ENCODE measurements around the gene PRKCI.
"Not testable (repeated sequence)": the region's sequence is repeated elsewhere in the genome, so short reads cannot be mapped to it uniquely, and the experiment has no call there.

Gene PRKCI

DNA sequence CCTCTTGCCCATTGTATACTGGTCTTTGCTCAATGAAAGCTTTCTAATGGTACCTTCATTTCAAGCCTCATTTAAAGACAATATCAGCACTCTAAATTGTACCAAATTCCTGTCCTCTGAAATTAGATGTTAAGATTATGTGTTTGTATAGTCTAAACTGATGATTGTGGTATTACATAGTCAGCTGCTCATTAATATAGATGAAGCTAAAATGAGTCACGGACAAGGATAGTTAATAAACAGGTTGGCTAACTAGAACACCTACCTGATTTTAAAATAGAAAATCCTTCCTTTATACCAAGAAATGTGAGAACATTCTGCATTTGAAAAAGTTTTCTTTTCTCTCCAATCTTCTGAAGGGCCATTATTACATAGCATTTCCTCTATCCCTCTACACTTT is 2.9 kb downstream of the PRKCI start:
- DNase-seq, result no peak

DNA sequence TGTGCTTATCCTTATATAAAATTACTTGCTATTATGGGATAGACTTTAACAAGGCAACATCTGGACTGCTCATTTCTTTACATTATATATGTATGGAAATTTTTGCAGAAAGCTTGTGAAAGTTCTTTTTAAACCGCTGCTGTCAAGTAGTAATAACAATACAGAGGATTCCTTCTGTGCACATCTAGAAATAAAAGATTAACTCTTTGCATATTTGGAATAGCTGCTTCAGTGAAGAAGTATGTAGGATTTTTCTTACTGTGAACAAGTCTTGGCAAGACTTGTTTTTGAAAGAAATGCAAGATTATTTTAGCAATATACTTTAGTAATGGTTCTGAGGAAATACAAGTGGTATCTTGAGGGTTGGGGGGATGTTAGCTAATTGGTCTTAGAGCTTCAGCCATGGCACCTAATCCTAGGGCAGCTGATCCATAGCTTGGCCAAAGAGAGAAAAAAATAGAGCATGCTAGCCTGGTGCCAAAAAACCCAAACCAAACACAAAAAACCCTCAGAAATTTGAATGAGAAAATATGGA is 4.3 kb downstream of the PRKCI start:
- no peak for DNase-seq

DNA sequence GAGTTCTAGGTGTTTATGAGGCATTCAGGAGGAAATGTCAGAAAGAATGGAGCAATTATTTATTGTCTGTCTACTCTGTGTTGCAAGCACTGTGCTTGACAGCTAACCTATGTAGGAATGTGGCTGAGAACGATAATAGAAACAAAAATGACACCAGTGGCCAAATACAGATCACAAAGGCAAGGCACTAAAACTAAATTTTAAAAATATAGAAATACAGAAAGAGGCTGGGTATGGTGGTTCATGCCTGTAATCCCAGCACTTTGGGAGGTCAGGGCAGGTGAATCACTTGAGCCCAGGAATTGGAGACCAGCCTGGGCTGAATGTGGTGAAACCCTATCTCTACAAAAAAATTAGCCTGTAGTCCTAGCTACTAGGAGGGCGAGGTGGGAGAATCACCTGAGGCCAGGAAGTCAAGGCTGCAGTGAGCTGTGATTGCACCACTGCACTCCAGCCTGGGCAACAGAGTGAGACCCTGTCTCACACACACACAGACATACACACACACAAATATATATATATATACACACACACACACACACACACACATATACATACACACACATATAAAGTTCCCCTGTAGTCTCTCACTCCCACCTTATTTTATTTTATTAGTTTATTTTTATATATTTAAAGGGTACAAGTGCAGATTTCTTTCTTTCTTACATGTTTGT is 6.0 kb downstream of the PRKCI start:
- DNase-seq, result no peak

DNA sequence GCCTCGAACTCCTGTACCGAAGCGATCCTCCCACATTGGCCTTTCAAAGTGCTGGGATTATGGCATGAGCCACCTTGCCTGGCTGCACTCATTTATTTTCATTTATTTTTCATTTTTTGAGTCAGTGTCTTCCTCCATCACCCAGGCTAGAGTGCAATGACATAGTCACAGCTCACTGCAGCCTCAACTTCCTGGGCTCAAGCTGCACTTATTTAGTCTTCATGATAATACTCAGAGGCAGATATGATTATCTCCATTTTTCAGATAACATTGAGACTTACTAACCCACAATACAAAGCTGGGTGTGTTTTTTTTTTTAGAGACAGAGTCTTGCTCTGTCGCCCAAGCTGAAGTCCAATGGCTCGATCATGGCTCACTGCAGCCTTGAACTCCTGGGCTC is 10.0 kb downstream of the PRKCI start:
- no peak for DNase-seq

DNA sequence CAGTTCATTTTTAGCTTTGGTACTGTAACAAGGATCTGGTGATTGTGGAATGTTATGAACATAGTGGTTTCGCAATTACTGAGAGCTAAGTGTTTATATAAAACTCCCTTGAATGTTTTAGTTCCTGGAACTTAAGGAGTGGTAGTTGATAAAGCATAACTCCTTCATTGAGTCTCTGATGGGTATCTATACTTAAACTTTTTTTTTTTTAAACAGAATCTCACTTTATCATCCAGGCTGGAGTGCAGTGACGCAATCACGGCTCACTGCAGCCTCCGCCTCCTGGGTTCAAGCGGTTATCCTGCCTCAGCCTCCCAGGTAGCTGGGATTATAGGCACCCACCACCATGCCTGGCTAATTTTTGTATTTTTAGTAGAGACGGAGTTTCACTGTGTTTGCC is 11.3 kb downstream of the PRKCI start:
- no peak for DNase-seq

DNA sequence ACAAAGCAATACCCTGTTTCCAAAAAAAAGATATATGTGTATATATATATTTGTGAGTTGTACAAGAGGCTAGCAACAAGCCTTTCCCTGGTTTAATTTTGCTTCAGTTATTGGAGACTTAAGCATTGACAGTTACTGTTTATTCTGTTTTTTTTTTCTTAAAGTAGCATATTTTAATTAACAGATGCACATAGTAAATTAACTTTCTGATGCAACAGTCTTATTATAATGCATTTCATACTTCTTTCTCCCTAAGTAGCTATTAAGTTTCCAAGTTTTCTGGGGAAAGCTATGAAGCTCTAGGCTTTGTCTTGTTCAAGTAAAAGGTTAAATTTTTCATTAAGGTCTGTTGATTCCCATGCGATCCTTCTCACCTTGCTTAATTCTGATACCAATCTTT is 17.9 kb downstream of the PRKCI start:
- DNase-seq, result no peak

DNA sequence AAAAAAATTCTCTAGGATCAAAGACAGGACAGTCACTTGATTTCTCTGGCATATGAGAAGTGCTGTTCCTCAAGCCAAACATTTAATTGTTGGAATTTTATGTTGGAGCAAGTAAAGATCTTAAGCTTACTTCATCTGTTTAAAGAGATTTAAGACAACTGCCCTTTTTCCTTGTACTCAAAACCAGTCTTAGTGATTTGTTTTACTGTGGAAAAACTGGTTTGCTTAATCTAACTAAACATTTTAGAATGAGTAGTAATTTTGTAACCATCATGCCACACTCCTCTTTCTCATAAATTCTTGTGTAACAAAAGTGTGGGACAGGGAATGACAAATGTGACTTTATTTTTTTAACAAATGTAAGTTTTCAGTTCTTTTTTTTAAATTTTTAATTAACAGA is 18.4 kb downstream of the PRKCI start:
- no peak for DNase-seq

DNA sequence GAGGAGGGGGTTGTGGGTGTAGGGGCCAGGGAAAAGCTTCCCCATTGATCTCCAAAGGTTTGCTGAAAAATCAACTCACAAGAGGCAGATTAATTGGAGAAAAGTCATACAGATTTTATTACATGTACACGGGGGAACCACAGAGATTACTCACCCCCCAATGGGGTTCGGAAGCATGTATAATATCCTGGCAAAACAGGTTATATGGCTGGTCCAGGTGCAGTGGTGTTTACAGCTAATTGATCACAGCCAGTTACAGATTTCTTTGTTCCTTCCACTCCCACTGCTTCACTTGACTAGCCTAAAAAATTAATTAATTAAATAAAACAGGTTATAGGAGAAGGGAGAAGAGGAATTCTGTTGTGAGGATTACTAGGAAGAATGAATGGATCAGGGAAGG is 22.4 kb downstream of the PRKCI start:
- DNase-seq, result no peak

DNA sequence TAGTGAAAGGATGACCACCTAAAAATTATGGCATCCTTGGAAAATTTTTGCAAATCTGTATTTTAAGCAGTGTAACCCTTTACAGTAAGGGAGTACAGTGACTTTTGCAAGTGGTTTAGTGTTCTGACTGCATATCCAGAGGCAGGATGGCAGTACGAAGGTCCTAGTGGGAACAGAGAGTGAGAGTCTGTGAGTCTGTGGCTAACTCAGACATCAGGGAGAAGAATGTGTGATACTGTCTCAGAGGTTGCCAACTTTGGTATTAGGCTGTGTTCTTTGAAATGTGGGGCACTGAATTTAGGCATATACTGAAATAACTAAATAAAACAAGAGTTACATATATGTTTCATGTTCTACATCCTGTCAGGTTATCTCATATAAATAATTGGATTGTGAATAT is 25.7 kb downstream of the PRKCI start:
- DNase-seq, result no peak

DNA sequence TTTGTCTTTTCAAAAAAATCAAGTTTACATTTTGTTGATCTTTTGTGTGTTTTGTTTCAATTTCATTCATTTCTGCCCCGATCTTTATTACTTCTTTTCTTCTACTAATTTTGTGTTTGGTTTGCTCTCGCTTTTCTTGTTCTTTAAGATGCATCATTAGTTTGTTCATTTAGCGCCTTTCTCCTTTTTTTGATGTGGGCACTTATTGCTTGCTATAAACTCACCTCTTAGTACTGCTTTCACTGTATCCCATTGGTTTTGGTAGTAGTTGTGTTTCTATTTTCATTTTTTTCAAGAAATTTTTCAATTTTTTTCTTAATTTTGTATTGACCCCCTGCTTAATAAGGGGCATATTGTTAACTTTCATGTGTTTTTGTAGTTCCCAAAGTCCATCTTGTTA is 34.4 kb downstream of the PRKCI start:
- DNase-seq, result peak; percentile 14

DNA sequence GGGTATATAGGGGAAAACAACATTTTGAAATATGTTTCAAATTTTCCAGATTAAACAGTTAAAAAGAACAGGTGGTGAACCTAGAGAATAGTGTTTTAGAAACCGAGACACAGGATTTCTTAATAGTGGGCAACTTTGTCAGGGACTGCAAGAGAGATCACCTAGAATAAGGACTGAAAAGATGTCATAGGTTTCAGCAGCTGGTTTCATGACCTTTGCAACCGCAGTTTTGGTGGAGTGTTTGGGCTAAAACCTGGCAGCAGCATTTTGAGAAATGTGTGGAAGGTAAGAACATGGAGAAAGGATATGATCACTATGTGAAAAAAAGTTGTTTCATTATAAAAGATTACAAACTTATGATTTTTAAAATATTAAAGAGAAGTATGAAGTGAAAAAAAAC is 34.9 kb downstream of the PRKCI start:
- peak; percentile 31 for DNase-seq

DNA sequence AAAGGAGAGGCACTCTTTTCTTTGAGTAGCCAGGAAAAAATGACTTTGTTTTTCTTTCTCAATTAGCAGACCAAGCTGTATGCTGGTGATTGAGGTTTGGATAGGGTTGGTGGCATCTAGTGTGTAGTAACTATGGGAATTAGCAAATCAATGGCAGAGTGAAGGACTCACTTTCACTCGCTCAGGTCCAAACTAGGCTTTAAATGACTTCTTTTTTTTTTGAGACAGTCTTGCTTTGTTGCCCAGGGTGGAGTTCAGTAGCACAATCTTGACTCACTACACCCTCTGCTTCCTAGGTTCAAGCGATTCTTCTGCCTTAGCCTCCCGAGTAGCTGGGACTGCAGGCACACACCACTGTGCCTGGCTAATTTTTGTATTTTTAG is 35.9 kb downstream of the PRKCI start:
- no peak for DNase-seq

DNA sequence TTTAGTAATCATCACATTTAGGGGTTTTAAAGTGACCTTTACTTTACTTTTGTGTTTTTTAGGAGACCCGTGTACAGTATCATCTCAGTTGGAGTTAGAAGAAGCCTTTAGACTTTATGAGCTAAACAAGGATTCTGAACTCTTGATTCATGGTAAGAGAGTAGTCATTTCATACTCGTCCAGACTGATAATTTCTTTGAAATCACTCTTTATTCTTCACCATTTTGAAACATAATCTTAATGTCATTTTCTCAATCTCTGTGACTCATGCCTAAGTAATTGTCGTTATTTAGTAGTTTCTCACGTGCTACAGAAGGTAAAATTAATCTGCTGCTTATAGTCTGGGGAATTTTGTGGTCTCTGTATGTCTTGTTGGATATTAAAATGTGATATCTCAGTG is 37.7 kb downstream of the PRKCI start:
- peak; percentile 16 for DNase-seq

DNA sequence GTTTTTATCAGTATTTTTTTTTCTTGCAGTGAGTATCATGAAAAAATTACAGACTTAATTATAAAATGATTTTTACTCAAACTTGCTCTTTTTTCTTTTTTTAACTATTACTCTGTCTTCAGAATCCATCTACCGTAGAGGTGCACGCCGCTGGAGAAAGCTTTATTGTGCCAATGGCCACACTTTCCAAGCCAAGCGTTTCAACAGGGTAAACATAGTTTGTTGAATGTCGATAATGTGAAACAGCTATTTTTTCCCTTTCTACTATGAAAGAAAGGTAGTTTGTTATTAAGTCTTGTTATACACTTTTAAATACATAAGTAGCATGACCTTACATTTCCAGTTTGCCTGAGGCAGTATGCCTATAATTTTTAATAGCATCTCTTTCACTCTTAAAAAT is 45.6 kb downstream of the PRKCI start:
- no peak for DNase-seq

DNA sequence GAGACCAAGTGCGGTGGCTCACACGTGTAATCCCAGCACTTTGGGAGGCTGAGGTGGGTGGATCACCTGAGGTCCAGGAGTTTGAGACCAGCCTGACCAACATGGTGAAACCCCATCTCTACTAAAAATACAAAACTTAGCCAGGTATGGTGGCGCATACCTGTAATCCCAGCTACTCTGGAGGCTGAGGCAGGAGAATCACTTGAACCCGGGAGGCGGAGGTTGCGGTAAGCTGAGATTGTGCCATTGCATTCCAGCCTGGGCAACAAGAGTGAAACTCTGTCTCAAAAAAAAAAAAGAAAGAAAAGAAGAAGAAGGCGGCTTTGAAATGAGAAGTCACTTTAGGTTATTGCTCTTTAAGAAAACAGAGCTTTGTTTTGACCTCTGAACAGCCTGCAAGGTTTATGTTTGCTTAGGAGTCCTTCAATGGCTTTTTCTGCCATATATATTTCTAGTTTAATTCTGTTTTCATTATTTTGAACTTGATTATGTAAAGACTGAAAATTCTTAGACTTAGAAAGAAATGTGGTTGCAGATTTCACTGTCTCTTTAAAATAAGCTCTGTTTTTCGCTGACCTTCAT is 47.5 kb downstream of the PRKCI start:
- not testable (repeated sequence) for DNase-seq

DNA sequence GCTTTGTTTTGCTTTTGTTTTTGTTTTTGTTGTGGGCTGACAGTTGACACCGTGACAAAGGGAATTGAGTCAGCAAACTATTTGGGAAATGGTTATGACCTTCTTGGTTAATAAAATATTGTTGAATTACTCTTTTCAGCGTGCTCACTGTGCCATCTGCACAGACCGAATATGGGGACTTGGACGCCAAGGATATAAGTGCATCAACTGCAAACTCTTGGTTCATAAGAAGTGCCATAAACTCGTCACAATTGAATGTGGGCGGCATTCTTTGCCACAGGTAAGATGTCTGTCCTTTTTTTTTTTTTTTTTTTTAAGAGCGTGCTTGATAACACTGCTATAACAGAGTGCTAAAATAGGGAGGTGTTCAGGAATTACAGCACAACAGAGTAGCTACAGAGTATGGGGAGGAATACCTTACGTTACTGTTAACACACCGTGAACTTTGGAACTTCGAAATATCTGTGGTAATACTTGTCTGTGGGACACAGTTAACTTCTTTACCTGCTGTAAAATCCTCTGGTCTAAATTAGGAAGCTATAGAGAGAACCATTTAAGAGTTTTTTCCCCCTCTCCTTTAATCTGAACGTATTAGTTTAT is 48.2 kb downstream of the PRKCI start:
- no peak for DNase-seq

DNA sequence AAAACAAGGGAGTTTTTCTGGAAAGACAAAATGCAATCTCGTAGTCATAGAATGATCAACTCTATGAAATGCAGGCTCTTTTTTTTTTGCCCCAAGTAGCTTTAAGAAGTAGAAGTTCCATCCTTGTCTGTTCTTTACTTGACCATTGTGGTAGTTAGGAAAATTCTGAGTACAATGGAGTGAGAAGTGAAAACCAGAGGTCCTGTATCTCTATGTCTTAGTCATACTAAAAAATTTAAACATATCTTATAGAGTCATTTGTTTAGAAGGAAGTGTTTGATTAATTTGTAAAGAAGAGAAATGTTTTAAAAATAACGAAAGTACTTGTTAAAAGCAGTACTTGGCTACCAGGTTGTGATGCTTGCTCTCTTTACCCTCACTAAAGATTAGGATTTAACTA is 52.4 kb downstream of the PRKCI start:
- DNase-seq, result no peak

DNA sequence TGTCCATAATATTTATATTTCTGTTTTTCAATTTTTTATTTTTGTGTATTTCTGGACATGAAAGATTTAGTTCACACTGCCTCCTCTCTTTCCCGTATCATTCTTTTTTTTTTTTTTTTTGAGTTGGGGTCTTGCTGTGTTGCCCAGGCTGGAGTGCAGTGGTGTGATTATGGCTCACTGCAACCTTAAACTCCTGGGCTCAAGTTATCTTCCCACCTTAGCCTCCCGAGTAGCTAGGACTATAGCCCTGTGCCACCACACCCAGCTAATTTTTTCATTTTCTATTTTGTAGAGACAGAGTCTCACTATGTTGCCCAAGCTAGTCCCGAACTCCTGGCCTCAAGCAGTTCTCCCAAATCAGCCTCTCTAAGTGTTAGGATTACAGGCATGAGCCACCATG is 53.6 kb downstream of the PRKCI start:
- no peak for DNase-seq

DNA sequence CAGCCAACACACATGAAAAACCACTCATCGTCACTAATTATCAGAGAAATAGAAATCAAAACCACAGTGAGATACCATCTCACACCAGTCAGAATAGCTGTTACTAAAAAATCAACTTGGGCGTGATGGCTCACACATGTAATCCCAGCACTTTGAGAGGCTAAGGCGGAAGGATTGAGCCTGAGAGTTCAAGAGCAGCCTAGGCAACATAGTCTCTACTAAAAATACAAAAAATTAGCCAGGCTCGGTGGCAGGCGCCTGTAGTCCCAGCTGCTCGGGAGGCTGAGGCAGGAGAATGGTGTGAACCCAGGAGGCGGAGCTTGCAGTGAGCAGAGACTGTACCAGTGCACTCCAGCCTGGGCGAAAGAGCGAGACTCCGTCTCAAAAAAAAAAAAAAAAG is 55.1 kb downstream of the PRKCI start:
- DNase-seq, result not testable (repeated sequence)

DNA sequence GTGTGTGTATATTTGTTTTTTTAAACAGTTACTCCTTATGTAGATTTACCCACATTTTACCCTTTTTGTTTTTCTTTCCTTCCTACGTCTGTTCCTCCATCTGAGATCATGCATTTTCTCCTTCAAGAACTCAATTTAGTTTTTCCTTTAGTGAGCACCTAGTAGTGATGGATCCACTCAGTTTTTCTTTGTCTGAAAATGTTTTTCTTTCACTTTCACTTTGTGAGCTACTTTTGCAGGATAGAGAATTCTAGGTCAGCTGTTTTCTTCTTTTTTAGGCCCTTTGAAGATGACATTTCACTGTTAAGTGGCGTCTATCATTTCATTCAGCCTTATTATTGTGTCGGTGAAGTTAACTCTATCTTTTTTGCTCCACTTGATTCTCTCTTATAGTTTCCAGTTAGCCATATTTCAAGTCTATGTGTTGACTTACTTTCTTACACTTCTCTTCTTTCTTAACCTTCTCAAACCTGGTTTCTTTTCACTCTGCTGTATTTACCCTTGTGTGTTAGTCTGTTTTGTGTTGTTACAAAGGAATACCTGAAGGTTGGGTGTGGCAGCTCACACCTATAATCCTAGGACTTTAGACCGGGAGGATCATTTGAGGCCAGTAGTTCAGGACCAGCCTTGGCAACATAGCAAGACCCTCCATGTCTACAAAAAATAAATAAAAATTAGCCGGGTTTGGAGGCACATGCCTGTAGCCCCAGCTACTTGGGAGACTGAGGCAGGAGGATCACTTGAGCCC is 55.8 kb downstream of the PRKCI start:
- no peak for DNase-seq

DNA sequence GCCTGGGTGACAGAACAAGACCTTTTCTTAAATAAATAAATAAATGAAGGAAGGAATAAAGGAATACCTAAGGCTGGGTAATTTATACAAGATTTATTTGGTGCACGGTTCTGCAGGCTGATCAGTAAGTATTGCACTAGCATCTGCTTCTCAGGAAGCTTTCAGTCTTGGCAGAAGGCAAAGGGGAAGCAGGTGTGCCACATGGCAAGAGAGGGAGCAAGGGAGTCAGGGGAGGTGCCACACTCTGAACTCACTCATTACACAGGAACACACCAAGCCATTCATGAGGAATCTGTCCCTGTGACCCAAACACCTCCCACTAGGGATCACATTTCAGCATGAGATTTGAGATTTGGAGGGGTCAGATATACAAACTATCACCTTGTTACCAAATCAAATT is 56.4 kb downstream of the PRKCI start:
- no peak for DNase-seq

DNA sequence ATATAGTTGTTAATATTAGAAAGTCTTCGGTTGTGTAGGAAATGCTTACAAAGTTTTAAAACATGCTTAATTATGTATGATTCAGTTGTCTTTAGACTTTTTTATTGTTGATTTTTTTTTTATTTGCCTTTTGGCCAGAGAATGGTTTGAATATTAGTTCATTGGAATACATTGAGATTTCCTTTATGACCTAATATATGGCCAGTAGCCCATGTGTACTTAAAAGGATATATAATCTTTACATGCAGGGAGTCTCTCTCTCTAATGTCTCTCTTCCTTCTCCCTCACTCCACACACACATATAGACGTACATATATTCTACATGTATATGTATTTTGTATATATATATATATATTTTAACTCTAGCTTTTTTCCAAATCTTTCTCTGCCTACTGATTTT is 68.0 kb downstream of the PRKCI start:
- no peak for DNase-seq

DNA sequence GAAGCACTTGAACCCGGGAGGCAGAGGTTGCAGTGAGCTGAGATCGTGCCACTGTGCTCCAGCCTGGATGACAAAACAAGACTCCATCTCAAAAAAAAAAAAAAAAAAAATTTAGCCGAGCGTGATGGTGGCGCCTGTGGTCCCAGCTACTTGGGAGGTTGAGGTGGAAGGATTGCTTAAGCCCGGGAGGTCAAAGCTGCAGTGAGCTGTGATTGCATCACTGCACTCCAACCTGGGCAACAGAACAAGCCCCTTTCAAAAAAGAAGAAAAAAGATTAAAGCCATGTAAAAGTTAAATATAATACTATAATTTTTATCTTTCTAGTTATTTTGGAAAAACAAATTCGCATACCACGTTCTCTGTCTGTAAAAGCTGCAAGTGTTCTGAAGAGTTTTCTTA is 73.4 kb downstream of the PRKCI start:
- DNase-seq, result no peak

DNA sequence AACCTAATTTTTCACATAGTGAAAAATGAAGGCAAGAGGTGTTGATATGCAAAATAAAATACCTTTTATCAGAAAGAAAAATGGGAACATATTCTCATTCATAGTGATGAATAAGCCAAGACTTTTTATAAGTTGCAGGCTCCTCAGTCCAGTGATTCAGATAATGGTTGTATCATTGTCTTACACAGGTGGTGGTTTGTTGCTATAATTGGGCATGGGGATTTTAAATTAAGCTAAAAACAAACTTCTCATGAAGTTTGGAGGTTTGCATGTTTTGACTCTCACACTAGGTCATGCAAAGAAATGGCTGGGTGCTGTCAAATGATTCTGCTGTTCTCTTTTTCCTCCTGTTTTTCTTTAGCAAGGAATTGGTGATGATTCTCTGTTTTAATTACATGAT is 74.5 kb downstream of the PRKCI start:
- DNase-seq, result no peak
